ENCODE measurements around the gene CNTN1.

GRCh38 chr12:41092115-41092514 is 399.9 kb downstream of the CNTN1 start:
- TF ChIP-seq, protein P1, sequence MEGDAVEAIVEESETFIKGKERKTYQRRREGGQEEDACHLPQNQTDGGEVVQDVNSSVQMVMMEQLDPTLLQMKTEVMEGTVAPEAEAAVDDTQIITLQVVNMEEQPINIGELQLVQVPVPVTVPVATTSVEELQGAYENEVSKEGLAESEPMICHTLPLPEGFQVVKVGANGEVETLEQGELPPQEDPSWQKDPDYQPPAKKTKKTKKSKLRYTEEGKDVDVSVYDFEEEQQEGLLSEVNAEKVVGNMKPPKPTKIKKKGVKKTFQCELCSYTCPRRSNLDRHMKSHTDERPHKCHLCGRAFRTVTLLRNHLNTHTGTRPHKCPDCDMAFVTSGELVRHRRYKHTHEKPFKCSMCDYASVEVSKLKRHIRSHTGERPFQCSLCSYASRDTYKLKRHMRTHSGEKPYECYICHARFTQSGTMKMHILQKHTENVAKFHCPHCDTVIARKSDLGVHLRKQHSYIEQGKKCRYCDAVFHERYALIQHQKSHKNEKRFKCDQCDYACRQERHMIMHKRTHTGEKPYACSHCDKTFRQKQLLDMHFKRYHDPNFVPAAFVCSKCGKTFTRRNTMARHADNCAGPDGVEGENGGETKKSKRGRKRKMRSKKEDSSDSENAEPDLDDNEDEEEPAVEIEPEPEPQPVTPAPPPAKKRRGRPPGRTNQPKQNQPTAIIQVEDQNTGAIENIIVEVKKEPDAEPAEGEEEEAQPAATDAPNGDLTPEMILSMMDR (IDR thresholded peaks at IDR 0.05) = no peak
- TF ChIP-seq POLR2A (IDR thresholded peaks at IDR 0.05) (no peak), POLR2AphosphoS5 (IDR thresholded peaks at IDR 0.05) (no peak)

Data from prostate gland (tissue), 2 donors.